ENCODE measurements around the gene PDIA2.

The PDIA2 gene

DNA sequence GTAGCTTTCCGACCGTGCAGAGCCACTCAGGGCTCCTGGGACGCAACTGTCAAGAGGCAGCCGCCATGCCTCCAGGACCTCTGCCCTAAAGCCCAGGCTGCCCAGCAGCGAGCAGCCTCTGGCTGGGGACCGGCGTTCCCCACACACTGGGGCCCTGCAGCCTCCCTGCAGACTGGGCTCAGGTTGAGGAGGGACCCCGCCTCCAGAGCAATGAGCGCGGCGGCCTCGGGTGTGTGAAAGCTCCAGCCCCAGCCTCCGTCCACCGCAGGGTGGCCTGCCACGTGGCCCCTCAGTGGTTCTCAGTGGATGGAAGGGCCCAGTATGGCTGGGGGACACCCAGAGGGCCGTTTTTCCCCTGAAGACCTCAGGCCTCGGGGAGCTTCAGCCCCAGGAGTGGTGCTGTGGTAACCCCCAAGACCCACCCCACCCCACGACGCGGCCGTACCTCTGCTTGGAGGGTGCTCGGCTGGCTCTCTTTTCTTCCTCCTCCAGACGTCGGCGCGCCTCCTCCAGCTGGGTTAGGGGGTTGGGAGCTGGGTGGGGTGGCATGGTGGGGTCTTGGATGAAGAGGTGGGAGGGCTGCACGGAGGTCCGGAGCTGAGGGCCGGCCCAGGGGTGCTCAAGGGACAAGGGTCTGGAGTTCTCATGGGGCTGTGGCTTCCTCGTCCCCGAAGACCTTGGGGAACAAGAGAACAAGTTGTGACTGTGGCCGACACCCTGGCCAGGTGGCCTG lies 10.2 kb downstream of the PDIA2 start:
- H3K4me3 ChIP-seq (ENCODE audit: low read depth, low read length), result no peak overlapping the region
- CTCF ChIA-PET, result interaction anchor here (0.6 to 0.7 kb wide), 2 partner anchors 46 to 194 kb away, joined by 3 to 4 read pairs; no protein-coding TSS in a partner anchor
- H3K36me3 ChIP-seq (ENCODE audit: control insufficient read depth in 2 of 2, insufficient read depth in 1 of 2, low read length in 2 of 2), result peaks cover 0 to 70% of the 10 kb centered on the region in 2 experiments; a peak in 2 of 3 replicates

DNA sequence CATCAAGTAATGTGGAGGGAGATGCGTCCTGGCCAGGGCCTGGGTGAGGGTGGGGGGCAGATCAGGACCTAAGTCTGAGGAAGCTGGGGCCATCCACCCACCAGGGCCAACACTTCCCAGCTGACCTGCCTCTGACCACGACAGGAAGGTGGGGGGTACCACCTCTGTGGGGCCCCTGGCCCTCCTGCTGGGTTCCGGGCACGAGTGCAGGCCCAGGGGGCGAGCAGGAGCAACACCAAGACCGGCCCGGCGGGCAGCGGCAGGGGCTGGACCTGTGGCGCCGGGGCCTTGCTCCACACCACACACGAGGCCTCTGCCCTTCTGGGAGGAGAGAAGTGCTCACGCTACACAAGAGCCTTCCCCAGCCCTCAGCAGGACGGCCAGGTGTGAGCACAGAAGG lies 13.3 kb downstream of the PDIA2 start:
- no peak overlapping the region for H3K4me3 ChIP-seq (ENCODE audit: low read depth, low read length)
- H3K27ac ChIP-seq (ENCODE audit: extremely low read depth, low read depth, low read length), result no peak overlapping the region
- no peaks in the 10 kb centered on the region for H3K4me1 ChIP-seq (ENCODE audit: control insufficient read depth, insufficient read depth, low read length)
- H3K9me3 ChIP-seq (ENCODE audit: control insufficient read depth, insufficient read depth, low read depth, low read length), result no peaks in the 10 kb centered on the region
- H3K36me3 ChIP-seq (ENCODE audit: control insufficient read depth in 2 of 2, insufficient read depth in 1 of 2, low read length in 2 of 2), result peaks cover 0 to 44% of the 10 kb centered on the region in 2 experiments; a peak in 2 of 3 replicates
- ChIA-PET POLR2A (no interaction called here), CTCF (no interaction called here)
- TF ChIP-seq ZFP41 (tag by site-specific recombination; IDR thresholded peaks at IDR 0.05; ENCODE audit: borderline replicate concordance) (no peak), ZNF214 (tag by site-specific recombination; IDR thresholded peaks at IDR 0.05; ENCODE audit: borderline replicate concordance) (no peak), GLIS1 (tag by site-specific recombination; IDR thresholded peaks at IDR 0.05) (peak; percentile 30; the same call in 1 of the 2 replicates)
- TF ChIP-seq, protein P1, sequence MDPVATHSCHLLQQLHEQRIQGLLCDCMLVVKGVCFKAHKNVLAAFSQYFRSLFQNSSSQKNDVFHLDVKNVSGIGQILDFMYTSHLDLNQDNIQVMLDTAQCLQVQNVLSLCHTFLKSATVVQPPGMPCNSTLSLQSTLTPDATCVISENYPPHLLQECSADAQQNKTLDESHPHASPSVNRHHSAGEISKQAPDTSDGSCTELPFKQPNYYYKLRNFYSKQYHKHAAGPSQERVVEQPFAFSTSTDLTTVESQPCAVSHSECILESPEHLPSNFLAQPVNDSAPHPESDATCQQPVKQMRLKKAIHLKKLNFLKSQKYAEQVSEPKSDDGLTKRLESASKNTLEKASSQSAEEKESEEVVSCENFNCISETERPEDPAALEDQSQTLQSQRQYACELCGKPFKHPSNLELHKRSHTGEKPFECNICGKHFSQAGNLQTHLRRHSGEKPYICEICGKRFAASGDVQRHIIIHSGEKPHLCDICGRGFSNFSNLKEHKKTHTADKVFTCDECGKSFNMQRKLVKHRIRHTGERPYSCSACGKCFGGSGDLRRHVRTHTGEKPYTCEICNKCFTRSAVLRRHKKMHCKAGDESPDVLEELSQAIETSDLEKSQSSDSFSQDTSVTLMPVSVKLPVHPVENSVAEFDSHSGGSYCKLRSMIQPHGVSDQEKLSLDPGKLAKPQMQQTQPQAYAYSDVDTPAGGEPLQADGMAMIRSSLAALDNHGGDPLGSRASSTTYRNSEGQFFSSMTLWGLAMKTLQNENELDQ (tag by site-specific recombination; IDR thresholded peaks at IDR 0.05; ENCODE audit: low read depth), result no peak
- TF ChIP-seq, protein P2, sequence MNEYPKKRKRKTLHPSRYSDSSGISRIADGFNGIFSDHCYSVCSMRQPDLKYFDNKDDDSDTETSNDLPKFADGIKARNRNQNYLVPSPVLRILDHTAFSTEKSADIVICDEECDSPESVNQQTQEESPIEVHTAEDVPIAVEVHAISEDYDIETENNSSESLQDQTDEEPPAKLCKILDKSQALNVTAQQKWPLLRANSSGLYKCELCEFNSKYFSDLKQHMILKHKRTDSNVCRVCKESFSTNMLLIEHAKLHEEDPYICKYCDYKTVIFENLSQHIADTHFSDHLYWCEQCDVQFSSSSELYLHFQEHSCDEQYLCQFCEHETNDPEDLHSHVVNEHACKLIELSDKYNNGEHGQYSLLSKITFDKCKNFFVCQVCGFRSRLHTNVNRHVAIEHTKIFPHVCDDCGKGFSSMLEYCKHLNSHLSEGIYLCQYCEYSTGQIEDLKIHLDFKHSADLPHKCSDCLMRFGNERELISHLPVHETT (tag by site-specific recombination; IDR thresholded peaks at IDR 0.05), result no peak

More for the DNA sequence above, 10.2 kb downstream of the PDIA2 start:
- TF ChIP-seq, protein P3, sequence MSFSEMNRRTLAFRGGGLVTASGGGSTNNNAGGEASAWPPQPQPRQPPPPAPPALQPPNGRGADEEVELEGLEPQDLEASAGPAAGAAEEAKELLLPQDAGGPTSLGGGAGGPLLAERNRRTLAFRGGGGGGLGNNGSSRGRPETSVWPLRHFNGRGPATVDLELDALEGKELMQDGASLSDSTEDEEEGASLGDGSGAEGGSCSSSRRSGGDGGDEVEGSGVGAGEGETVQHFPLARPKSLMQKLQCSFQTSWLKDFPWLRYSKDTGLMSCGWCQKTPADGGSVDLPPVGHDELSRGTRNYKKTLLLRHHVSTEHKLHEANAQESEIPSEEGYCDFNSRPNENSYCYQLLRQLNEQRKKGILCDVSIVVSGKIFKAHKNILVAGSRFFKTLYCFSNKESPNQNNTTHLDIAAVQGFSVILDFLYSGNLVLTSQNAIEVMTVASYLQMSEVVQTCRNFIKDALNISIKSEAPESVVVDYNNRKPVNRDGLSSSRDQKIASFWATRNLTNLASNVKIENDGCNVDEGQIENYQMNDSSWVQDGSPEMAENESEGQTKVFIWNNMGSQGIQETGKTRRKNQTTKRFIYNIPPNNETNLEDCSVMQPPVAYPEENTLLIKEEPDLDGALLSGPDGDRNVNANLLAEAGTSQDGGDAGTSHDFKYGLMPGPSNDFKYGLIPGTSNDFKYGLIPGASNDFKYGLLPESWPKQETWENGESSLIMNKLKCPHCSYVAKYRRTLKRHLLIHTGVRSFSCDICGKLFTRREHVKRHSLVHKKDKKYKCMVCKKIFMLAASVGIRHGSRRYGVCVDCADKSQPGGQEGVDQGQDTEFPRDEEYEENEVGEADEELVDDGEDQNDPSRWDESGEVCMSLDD (tag by site-specific recombination; IDR thresholded peaks at IDR 0.05), result no peak
- no peak for TF ChIP-seq TCF7L2 (IDR thresholded peaks at IDR 0.05; ENCODE audit: borderline replicate concordance, low read depth, low read length)
- no peak for TF ChIP-seq MZF1 (tag by site-specific recombination; IDR thresholded peaks at IDR 0.05; ENCODE audit: borderline replicate concordance)
- TF ChIP-seq ZNF341 (tag by site-specific recombination; IDR thresholded peaks at IDR 0.05; ENCODE audit: low read depth), result no peak
- TF ChIP-seq SP3 (tag by site-specific recombination; IDR thresholded peaks at IDR 0.05), result no peak
- POLR2A ChIA-PET, result no interaction called here
- Histone ChIP-seq H3K27ac (ENCODE audit: extremely low read depth, low read depth, low read length) (no peak overlapping the region), H3K9me3 (ENCODE audit: control insufficient read depth, insufficient read depth, low read depth, low read length) (no peaks in the 10 kb centered on the region), H3K4me1 (ENCODE audit: control insufficient read depth, insufficient read depth, low read length) (no peaks in the 10 kb centered on the region)

DNA sequence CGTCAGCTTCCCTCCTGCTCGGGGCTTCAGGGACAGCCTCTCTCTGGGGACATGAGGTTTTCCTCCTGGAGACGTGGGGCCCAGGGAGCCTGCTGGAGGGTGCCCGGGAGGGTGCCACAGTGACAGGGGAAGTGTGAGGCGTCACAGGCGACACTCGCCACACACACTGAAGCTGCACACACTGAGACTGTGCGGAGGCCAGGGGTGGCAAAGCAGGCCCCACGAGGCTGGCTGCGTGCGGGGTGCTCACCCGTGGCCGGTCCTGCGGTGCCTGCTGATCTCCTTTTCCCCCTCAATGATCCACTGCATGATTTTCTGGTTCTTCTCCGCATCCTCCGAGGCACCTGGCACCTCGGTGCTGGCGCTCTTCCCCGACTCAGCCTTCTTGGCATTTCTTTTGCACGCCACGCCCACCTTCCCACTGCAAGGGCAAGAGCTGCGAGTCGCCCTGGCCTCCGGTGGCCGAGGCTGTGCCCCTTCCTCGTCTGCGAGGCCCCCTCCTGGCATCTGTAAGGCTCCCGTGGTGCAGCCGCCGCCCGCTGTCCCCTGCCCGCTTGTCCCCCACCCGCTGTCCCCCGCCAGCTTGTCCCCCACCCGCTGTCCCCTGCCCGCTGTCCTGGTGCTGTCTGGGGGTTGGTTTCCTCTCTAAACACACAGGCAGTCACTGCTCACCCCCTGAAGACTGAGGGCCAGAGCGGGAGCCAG lies 14.0 kb downstream of the PDIA2 start:
- H3K27ac ChIP-seq (ENCODE audit: extremely low read depth, low read depth, low read length), result no peak overlapping the region
- H3K4me3 ChIP-seq (ENCODE audit: low read depth, low read length), result no peak overlapping the region
- TF ChIP-seq, protein P4, sequence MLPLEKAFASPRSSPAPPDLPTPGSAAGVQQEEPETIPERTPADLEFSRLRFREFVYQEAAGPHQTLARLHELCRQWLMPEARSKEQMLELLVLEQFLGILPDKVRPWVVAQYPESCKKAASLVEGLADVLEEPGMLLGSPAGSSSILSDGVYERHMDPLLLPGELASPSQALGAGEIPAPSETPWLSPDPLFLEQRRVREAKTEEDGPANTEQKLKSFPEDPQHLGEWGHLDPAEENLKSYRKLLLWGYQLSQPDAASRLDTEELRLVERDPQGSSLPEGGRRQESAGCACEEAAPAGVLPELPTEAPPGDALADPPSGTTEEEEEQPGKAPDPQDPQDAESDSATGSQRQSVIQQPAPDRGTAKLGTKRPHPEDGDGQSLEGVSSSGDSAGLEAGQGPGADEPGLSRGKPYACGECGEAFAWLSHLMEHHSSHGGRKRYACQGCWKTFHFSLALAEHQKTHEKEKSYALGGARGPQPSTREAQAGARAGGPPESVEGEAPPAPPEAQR (tag by site-specific recombination; IDR thresholded peaks at IDR 0.05), result no peak
- TF ChIP-seq, protein P5, sequence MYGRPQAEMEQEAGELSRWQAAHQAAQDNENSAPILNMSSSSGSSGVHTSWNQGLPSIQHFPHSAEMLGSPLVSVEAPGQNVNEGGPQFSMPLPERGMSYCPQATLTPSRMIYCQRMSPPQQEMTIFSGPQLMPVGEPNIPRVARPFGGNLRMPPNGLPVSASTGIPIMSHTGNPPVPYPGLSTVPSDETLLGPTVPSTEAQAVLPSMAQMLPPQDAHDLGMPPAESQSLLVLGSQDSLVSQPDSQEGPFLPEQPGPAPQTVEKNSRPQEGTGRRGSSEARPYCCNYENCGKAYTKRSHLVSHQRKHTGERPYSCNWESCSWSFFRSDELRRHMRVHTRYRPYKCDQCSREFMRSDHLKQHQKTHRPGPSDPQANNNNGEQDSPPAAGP (tag by site-specific recombination; IDR thresholded peaks at IDR 0.05), result no peak
- peak; percentile 54; the same call in 1 of the 2 replicates for TF ChIP-seq KLF9 (tag by site-specific recombination; IDR thresholded peaks at IDR 0.05; ENCODE audit: low read depth)
- no peak for TF ChIP-seq ZNF24 (tag by site-specific recombination; IDR thresholded peaks at IDR 0.05)
- no peak for TF ChIP-seq OSR2 (tag by site-specific recombination; IDR thresholded peaks at IDR 0.05)
- ChIA-PET POLR2A (no interaction called here), CTCF (no interaction called here)
- H3K36me3 ChIP-seq (ENCODE audit: control insufficient read depth in 2 of 2, insufficient read depth in 1 of 2, low read length in 2 of 2), result peaks cover 0 to 42% of the 10 kb centered on the region in 2 experiments; a peak in 2 of 3 replicates
- H3K4me1 ChIP-seq (ENCODE audit: control insufficient read depth, insufficient read depth, low read length), result no peaks in the 10 kb centered on the region
- no peaks in the 10 kb centered on the region for H3K9me3 ChIP-seq (ENCODE audit: control insufficient read depth, insufficient read depth, low read depth, low read length)

Data from HEK293 (cell line).